ENCODE results near the gene POLR2B. TPM values are rescaled to one million over a fixed set of nuclear protein-coding genes. Genes with fewer than 3 reads are reported as not detected.

The POLR2B gene
- total RNA-seq, 3 donors from 2014 or later, result 129 to 136 (median 130) TPM

DNA sequence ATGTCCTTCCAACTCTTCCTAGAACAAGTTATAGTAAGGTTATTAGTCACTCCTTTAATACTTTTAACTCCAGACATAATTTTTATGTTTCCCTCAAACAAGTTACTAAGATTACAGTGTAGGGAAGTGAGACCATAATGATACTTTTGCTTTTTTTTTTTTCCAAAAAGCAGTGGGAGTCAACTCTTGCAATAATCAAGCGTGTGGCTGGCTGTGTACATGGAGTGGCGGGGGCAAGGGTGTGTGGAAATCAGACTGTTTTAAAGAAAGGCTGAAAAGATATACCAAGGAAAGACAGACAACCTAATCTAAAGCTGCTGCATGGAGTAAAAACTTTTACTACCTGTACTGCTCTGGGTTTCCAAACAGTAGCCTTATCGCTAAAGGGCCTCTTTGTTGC, 5.4 kb upstream of the POLR2B start:
- Mint-ChIP-seq H3K27me3 (ENCODE audit: low read depth) (no peaks in the 10 kb centered on the region), H3K36me3 (ENCODE audit: insufficient read depth) (peaks cover 39% of the 10 kb centered on the region), H3K9me3 (no peaks in the 10 kb centered on the region), H3K4me3 (peak overlapping the region; percentile 37), H3K4me1 (ENCODE audit: low read depth) (peaks cover 43% of the 10 kb centered on the region)
- no peak for DNase-seq
- ATAC-seq, result no peak

DNA sequence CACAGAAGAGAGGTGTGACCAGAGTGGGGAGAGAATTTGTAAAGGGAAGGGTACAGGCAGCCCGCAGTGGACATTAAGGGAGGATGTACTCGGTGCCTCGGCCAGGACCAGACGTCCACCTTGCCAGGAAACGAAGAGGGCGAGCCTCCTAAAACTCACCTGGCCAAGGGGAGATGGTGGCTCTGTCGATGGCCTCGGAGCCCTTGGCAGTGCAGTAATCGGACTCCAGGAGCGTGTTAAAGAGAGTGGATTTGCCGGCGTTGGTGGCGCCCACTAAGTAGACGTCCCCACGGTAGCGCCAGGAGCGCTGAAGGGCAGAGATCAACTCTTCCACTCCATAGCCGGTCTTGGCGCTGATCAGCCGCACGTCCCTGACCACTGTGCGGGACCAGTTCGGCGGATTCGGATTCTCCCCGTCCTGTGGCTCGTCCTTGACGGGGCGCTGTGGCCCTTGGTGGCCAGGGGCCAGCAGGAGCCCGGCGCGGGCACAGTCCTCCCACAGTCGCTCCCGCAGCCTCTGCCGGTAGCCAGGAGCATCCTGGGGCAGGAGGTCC, 2.3 kb upstream of the POLR2B start:
- Mint-ChIP-seq H3K36me3 (ENCODE audit: insufficient read depth) (peaks cover 29% of the 10 kb centered on the region), H3K9me3 (no peaks in the 10 kb centered on the region), H3K4me3 (peak overlapping the region; percentile 99), H3K4me1 (ENCODE audit: low read depth) (peaks cover 59% of the 10 kb centered on the region), H3K27me3 (ENCODE audit: low read depth) (no peaks in the 10 kb centered on the region)
- DNase-seq (no peak), ATAC-seq (no peak)

DNA sequence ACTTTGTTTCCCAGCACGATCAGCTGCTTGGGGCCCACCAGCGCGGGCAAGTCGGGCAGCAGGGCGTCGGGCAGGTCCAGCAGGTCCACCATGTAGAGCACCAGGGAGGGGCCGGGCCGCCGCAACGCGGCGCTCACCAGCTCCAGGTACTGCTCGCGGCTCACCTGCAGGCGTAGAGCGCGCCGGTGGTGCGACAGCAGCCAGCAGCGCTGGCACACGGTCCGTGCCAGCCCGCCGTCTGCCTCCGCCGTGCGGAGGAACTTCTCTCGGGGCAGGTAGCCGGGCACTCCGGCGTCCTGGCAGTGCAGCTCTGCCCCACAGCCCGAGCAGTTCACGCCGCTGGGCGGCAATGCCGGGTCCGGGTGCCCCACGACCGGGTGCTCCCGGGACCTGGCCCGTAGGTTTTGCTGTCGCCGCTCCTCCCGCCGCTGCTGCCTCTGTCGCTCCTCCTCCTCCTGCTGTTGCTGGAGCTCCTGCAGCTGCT, 1.8 kb upstream of the POLR2B start:
- peaks cover 30% of the 10 kb centered on the region for H3K36me3 Mint-ChIP-seq (ENCODE audit: insufficient read depth)
- H3K9me3 Mint-ChIP-seq, result no peaks in the 10 kb centered on the region
- peak overlapping the region; percentile 99 for H3K4me3 Mint-ChIP-seq
- DNase-seq (peak; percentile 40), ATAC-seq (peak; percentile 41 to 45)
- peaks cover 61% of the 10 kb centered on the region for H3K4me1 Mint-ChIP-seq (ENCODE audit: low read depth)
- H3K27me3 Mint-ChIP-seq (ENCODE audit: low read depth), result no peaks in the 10 kb centered on the region

DNA sequence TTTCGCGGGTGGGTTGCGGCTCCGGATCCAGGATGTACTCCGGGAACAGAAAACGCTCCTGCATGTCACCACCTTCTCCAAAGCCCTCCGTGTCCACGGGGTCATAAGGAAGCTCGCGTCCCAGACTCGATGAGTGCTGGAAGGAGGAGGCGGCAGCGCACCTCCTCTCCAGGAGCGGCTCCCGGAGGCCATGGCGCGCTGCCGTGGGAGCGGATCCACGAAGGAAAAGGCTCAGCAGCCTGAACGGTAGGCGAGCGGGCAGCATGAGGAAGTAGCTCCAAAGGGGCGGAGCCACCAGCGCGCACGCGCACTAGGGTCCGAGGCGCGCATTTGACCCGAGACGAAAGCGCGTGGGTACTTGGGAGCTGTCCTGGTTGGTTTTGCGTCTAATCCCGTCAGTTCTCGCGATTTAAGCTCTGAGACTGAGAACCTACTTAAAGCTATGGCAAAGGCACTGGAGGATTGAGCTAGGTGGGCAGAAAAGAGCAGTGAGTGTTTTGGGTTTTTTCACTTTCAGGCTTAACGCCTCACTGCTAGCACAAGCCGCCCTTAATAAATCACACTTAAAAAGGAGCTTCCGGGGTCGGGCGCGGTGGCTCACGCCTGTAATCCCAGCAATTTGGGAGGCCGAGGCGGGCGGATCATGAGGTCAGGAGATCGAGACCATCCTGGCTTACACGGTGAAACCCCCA, 1.2 kb upstream of the POLR2B start, which contains the start of gene NOA1:
NOA1 (minus strand) TSS at position 286 of the 692 bp plus-strand sequence; CDS start at position 265, 21 bp downstream.
- ATAC-seq, result peak; percentile 85 to 86
- peak; percentile 97 for DNase-seq
- peaks cover 59% of the 10 kb centered on the region for H3K4me1 Mint-ChIP-seq (ENCODE audit: low read depth)
- peaks cover 26% of the 10 kb centered on the region for H3K36me3 Mint-ChIP-seq (ENCODE audit: insufficient read depth)
- peak within 1 kb of the TSS; percentile 99 for H3K4me3 Mint-ChIP-seq
- no peaks in the 10 kb centered on the region for H3K27me3 Mint-ChIP-seq (ENCODE audit: low read depth)
- H3K9me3 Mint-ChIP-seq, result no peaks in the 10 kb centered on the region

DNA sequence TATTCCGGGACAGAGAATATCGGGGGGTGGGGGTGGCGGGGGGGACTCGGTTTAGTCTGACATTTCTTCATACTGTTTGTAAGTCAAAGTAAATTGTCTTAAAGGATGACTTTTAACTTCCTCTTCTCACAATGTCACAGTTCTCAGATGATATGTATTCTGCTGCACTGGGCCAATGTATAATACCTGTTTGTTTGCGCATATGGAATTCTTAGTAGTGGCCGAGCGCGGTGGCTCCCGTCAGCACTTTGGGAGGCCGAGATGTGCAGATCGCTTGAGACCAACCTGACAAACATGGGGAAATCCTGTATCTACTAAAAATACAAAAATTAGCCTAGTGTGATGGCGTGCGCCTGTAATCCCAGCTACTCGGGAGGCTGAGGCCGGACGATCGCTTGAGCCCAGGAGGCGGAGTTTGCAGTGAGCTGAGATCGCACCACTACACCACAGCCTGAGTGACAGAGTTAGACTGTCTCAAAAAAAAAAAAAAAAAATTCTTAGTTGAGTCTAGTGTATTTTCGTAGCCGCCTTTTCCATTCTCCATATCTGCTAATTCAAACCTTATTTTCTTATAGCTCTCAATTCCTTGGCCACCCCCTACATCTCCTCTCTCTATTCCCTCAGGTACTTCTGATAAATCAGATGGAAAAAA, 851 bp downstream of the POLR2B start:
- peaks cover 60% of the 10 kb centered on the region for H3K4me1 Mint-ChIP-seq (ENCODE audit: low read depth)
- ATAC-seq (no peak), DNase-seq (peak; percentile 13)
- peaks cover 10% of the 10 kb centered on the region for H3K36me3 Mint-ChIP-seq (ENCODE audit: insufficient read depth)
- H3K27me3 Mint-ChIP-seq (ENCODE audit: low read depth), result no peaks in the 10 kb centered on the region
- no peaks in the 10 kb centered on the region for H3K9me3 Mint-ChIP-seq
- H3K4me3 Mint-ChIP-seq, result peak overlapping the region; percentile 99

DNA sequence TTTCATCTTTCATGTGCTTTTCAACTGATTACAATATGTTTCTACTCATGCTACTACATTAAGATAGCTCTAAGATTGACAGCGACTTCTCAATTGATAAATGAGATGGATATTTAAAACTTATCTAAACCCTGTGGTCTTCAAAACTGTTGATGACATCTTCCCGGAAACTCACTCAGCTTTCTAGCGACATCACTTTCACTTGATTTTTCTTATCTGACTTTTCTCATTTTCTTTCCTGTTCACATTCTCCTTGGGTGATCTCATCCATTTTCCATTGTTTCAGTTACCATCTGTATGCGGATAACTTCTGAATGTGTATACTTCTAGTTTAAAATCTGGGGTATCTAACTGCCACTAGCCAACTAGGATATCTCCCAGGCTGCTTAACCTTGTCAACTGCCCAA, 3.1 kb downstream of the POLR2B start:
- no peak for DNase-seq
- Mint-ChIP-seq H3K4me1 (ENCODE audit: low read depth) (peaks cover 56% of the 10 kb centered on the region), H3K4me3 (peak overlapping the region; percentile 99), H3K36me3 (ENCODE audit: insufficient read depth) (peaks cover 8% of the 10 kb centered on the region), H3K27me3 (ENCODE audit: low read depth) (no peaks in the 10 kb centered on the region), H3K9me3 (no peaks in the 10 kb centered on the region)
- ATAC-seq, result no peak

DNA sequence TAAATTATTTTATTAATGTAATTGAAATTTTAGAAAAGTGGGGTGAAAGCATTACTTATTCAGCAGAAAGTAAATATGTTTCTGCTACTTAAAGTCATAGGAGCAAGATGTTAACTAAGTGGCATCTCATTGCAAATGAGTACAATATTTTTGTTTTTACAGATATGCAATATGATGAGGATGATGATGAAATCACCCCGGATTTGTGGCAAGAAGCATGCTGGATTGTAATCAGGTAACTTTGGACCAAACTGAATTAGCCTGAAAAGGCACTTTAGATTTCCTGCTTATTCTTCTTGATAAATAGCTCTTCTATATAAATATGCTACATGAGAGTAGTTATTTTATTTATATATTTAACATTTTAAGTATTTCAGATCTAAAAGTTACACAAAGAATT, 7.5 kb downstream of the POLR2B start:
- Mint-ChIP-seq H3K36me3 (ENCODE audit: insufficient read depth) (peaks cover 35% of the 10 kb centered on the region), H3K4me3 (no peak overlapping the region), H3K4me1 (ENCODE audit: low read depth) (peaks cover 60% of the 10 kb centered on the region), H3K9me3 (no peaks in the 10 kb centered on the region), H3K27me3 (ENCODE audit: low read depth) (no peaks in the 10 kb centered on the region)
- DNase-seq, result no peak
- no peak for ATAC-seq

DNA sequence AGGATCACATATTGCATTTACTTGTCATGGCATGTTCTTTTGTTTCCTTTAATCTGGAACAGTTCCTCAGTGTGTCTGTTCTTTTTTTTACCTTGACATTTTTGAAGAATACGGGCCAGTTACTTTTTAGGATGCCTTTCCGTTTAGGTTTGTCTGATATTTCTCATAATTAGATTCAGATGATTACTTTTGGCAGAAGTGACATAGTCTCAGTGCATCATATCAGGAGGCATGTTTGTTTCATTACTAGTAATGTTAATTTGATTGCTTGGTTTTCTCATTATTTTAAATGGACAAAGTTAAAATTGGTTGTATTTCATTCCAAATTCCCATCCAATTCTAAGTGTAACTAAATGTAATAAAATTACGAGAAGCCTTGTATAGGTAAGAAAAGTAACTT, 8.3 kb downstream of the POLR2B start:
- Mint-ChIP-seq H3K27me3 (ENCODE audit: low read depth) (no peaks in the 10 kb centered on the region), H3K36me3 (ENCODE audit: insufficient read depth) (peaks cover 38% of the 10 kb centered on the region), H3K9me3 (no peaks in the 10 kb centered on the region), H3K4me3 (no peak overlapping the region), H3K4me1 (ENCODE audit: low read depth) (peaks cover 59% of the 10 kb centered on the region)
- DNase-seq (no peak), ATAC-seq (no peak)

DNA sequence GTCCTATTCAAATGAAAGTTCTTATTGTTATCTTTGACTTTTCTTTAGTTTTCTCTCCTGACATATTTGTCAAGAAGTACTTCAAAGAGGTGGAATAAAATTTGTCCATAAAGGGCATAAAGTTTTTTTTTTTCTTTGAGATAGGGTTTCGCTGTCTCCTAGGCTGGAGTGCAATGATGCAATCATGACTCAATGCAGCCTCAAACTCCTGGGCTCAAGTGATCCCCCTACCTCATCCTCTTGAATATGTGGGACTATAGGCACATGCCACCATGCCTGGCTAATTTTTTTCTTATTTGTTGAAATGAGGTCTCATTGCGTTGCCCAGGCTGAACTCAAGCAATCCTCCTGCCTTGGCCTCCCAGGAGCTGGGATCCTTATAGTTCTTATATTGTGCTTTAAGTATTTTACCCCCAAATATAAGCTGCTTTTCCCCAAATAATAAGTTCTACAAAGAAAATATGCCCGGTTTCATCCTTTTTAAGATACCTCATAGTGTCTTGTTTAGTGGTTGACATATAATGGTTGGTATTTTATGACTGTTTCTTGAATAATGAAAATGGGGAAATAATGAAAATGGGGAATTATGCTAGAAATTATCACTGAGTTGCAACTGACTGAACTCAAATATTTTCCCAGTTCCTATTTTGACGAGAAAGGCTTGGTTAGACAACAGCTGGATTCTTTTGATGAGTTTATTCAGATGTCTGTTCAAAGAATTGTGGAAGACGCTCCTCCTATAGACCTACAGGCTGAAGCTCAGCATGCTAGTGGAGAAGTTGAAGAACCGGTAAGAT, 11.6 kb downstream of the POLR2B start:
- ATAC-seq (no peak), DNase-seq (no peak)
- Mint-ChIP-seq H3K4me3 (no peak overlapping the region), H3K36me3 (ENCODE audit: insufficient read depth) (peaks cover 49% of the 10 kb centered on the region), H3K27me3 (ENCODE audit: low read depth) (no peaks in the 10 kb centered on the region), H3K9me3 (no peaks in the 10 kb centered on the region), H3K4me1 (ENCODE audit: low read depth) (peaks cover 37% of the 10 kb centered on the region)

DNA sequence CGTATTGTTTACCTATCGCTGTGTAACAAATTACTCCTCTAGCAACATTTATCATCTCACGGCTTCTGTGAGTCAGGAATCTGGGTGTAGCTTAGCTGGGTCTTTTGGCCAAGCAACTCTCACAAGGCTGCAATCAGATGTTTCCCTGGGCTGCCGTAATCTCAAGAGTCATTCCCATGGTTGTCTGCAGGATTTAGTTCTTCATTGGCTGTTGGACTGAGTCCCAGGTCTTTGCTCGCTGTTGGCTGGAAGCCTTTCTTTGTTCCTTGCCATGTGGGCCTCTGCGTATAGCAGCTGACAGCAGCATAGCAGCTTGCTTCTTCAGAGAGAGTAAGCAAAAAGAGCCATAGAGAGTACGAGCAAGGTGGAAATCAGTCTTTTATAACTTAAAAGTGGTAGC, 16.8 kb downstream of the POLR2B start:
- Mint-ChIP-seq H3K36me3 (ENCODE audit: insufficient read depth) (peaks cover 48% of the 10 kb centered on the region), H3K27me3 (ENCODE audit: low read depth) (no peaks in the 10 kb centered on the region), H3K9me3 (no peaks in the 10 kb centered on the region)

DNA sequence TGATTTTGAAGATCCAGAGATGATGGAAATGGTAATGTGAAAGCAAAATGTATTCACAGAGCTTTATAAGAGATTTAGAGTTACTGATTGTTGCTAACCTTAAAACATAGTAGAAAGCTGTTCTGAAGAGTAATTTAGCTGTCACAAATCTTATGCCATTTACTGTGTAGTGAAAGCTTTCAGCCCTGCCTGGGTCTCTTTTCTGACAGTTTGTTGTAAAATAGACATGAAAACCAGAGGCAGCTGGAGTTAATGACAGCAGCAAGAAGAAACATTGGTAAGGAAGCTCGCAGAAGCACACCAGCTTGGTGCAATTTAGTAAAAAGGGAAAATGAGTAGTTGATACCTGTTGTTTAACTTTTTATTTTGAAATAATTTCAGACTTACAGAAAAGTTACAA, 21.1 kb downstream of the POLR2B start:
- ATAC-seq, result no peak
- H3K9me3 Mint-ChIP-seq, result no peaks in the 10 kb centered on the region
- no peaks in the 10 kb centered on the region for H3K27me3 Mint-ChIP-seq (ENCODE audit: low read depth)
- peaks cover 42% of the 10 kb centered on the region for H3K36me3 Mint-ChIP-seq (ENCODE audit: insufficient read depth)
- peaks cover 2% of the 10 kb centered on the region for H3K4me1 Mint-ChIP-seq (ENCODE audit: low read depth)
- H3K4me3 Mint-ChIP-seq, result no peak overlapping the region
- DNase-seq, result no peak

More for the DNA sequence above, 16.8 kb downstream of the POLR2B start:
- Mint-ChIP-seq H3K4me1 (ENCODE audit: low read depth) (peaks cover 13% of the 10 kb centered on the region), H3K4me3 (no peak overlapping the region)
- no peak for DNase-seq
- no peak for ATAC-seq

DNA sequence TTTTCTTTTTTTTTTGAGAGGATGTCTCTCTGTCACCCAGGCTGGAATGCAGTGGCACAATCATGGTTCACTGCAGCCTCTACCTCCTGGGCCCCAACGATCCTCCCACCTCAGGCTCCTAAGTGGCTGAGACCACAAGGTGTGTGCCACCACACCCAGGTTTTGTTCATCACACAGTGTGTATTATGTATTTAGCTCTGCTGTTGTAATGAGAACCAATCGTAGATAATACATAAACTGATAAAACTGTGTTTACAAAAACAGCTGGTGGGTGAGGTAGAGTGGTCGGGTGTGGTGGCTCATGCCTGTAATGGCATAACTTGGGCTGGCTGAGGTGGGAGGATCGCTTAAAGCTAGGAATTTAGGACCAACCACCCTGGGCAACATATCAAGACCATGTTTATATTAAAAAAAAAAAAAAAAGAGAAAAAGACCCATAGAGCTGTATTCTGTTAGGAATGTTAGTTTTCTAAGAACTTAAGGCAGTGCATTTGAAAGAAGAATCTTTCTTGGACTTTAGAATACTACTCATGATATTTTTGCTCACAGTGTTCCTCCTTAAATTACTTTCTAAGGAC, 34.9 kb downstream of the POLR2B start:
- H3K4me3 Mint-ChIP-seq, result no peak overlapping the region
- DNase-seq (no peak), ATAC-seq (no peak)
- no peaks in the 10 kb centered on the region for H3K9me3 Mint-ChIP-seq
- H3K4me1 Mint-ChIP-seq (ENCODE audit: low read depth), result peaks cover 6% of the 10 kb centered on the region
- no peaks in the 10 kb centered on the region for H3K27me3 Mint-ChIP-seq (ENCODE audit: low read depth)
- H3K36me3 Mint-ChIP-seq (ENCODE audit: insufficient read depth), result peaks cover 38% of the 10 kb centered on the region

DNA sequence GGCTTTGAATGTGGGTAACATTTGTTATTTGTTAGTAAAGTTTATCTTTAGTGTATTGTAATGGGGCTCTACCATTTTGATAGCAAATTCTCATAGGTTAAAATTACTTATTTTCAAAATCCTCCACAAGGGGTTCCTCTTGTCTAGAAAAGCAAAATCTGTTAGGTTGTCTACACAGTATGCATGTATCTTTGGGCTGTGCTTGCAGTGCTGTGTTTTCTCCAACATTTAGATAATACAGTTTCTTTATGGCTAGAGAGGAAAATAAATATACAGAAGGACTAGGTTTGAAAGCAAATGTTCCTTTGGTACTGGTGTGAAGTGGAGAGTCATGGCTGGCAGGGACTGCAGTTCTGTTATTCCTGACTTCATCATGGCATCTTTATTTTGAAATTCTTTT, 40.3 kb downstream of the POLR2B start:
- H3K4me1 Mint-ChIP-seq (ENCODE audit: low read depth), result peaks cover 2% of the 10 kb centered on the region
- ATAC-seq (no peak), DNase-seq (no peak)
- peaks cover 56% of the 10 kb centered on the region for H3K36me3 Mint-ChIP-seq (ENCODE audit: insufficient read depth)
- no peak overlapping the region for H3K4me3 Mint-ChIP-seq
- no peaks in the 10 kb centered on the region for H3K27me3 Mint-ChIP-seq (ENCODE audit: low read depth)
- no peaks in the 10 kb centered on the region for H3K9me3 Mint-ChIP-seq

Measured in activated T-cell treated with anti-CD3 and anti-CD28 coated beads, Interleukin-2, amount 50 U/mL, for 4 hours (primary cell).